ENCODE measurements around the gene CRISPLD2.

Gene CRISPLD2

GRCh38 chr16:84955427-84955826 is 135.6 kb downstream of the CRISPLD2 start:
- DNase-seq (ENCODE audit: low spot score), result no peak

DNA sequence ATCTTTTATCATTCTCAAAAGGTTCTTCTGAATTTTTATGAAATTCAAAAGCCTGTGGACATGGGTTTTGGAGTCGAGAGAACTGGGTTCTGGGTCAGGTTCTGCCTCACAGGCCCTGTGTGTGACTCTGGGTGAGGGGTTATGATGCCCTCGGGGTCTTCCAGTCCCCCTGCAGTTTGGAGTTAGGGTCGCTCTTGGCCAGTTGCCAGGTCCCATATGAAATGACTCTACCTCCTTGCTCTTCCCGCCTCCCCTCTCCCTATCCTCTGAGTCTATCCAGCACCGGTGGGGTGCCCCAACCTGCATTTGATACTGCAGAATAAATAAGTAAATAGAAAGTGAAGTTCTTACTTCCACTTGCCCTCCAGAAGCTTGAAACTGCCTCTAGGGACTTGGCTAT is 137.4 kb downstream of the CRISPLD2 start:
- no peak for DNase-seq (ENCODE audit: low spot score)

DNA sequence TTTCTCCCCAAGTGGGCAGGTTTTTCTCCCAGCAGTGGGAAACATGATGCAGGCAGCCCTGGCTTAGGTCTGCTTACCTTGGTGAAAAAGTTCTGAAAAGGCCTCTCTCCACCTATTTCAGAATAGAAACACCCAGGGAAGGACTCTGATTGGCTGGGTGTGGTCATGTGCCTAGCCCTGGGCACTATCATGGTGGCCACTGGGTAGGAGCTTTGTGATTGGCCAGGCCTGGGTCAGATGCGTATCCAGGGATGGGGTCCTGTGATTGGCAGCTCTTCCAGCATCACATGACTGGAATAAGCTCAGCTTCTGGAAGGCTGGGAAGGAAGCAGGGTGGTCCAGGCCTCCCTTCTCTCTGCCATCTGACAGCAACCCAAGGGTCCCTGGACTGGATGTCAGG is 138.0 kb downstream of the CRISPLD2 start:
- DNase-seq (ENCODE audit: low spot score), result no peak

Measured in AG08395 (cell line).